Epidermal melanocyte (primary cell): ENCODE data around the gene RMND5A.

Source experiments
- DNase-seq: peaks from one replicate; pipeline ENCODE4 v3.0.0; 2011; ENCODE audit warnings: low spot score; ENCODE audit not compliant: insufficient read length

Gene RMND5A

DNA sequence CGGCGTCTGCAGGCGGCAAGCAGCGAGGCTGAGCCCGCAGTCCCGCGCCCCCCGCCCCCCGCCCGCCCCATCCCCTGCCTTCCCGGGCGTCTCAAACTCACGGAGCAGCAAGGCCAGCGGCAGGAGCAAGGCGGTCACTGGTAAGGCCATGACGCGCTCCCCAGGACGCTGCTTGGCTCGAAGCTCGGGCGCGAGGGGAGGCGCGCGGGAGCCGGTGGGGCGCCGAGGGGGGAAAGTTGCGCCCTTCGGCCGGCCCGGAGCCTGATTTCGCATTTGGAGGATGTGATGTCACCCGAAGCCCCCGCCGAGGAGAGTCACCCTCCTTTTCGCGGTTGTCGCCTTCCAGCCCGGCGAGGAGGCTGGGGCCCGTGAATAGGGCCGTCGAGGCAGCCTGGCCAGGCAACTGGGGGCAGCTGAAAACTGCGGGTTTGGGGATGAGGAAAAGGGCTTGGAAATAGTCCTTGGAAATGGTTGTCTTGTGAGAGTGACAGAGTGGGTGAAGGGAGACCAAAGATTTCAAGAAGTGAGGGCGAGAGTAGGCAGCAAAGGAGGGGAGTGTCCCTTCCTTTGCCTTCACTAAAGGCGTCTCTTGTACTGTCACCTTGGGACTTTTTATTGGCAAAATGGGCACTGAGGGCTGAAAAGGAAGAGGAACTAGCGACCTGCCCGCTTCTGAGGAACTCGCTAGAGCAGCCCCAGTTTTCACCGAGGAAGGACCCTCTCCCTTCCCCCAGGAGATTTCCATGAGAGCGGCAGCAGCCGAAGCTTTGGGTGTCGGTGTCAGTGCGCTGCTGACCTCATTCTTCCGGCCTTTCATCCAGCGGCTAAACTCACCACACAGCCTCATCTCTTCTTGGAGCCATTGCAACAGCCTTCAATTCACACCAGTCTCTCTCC lies 70.8 kb downstream of the RMND5A start, which contains the start of gene CD8A:
Gene CD8A (minus strand): TSS at position 238 of the 897 bp plus-strand sequence. CDS start 88 bp downstream, at position 150.
- no peak for DNase-seq

DNA sequence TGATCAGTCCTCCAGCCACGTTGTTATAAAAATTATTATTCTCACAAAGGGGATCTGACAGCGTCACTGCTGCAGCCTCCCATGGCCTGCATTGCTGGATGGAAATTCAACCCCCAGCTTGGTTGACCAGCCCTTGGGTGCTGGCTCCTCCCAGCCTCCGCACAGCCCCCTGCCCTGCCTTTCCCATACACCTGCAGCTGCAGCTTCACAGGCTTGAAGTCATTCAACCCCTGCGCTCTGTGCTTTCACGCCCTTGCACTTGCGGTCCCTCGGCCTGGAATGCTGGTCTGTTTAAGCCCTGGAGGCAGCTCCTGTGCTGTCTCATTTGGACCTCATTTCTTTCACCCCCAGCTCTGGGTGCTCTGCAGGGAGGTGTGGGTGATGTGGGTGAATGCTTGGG lies 71.5 kb downstream of the RMND5A start:
- DNase-seq: no peak

DNA sequence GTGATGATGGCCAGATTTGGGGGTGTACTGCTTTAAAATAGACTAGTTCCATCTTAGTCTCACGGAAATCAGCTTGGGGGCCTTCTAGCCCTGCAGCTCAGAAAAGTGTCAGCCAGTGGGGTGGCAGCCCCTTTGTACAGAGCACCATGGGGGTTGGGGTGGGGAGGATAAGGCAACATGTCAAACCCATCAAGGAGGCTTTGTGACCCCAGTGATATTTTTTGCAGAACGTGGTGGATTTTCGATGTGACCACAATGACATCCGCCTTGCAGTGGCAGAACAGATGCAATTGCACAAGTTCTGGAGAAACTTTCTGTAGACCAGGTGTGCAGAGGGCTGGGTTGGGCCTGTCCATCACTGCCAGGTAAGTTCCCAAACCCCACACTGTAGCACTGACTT lies 73.7 kb downstream of the RMND5A start:
- DNase-seq: no peak

DNA sequence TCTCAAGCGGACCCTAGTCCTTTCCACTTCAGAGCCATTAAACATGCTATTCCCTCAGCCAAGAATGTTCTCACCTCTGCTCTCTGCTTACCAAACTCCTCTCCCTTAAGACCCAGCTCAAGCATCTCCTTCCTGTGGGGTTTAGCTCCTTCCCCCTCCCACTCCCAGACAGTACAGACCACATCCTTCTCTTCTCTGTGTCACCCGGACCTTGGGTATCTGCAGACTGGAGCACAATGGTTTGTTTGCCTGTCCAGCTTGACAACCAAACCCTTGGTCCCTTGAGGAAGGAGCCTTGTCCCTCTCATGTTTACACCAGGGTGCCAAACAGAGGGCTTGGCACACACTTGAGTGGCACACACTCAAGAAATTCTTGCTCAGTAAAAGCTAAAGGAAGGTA lies 74.8 kb downstream of the RMND5A start:
- DNase-seq: no peak

DNA sequence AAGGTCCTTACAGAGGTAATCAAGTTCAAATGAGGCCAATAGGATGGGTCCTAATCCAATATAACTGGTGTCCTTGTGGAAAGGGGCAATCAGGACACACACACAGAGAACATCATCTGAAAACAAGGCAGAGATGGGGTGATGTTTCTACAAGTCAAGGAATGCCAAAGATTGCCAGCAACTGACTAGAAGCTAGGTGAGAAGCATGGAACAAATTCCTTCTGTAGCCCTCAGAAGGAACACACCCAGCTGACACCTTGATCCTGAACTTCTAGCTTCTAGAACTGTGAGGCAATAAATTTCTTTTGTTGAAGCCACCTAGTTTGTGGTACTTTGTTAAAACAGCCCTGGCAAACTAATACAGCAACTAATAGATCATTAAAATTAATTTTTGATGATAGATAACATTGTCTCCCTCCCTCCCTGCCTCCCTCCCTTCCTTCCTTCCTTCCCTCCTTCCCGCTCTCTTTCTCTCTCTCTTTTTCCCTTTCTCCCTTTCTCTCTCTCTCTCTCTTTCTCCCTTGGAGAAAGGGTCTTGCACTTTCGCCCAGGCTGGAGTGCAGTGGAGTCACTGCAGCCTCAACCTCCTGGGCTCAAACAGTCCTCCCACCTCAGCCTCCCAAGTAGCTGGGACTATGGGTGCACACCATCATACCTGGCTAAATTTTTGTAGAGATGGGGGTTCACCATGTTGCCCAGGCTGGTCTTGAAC lies 80.9 kb downstream of the RMND5A start:
- no peak for DNase-seq

DNA sequence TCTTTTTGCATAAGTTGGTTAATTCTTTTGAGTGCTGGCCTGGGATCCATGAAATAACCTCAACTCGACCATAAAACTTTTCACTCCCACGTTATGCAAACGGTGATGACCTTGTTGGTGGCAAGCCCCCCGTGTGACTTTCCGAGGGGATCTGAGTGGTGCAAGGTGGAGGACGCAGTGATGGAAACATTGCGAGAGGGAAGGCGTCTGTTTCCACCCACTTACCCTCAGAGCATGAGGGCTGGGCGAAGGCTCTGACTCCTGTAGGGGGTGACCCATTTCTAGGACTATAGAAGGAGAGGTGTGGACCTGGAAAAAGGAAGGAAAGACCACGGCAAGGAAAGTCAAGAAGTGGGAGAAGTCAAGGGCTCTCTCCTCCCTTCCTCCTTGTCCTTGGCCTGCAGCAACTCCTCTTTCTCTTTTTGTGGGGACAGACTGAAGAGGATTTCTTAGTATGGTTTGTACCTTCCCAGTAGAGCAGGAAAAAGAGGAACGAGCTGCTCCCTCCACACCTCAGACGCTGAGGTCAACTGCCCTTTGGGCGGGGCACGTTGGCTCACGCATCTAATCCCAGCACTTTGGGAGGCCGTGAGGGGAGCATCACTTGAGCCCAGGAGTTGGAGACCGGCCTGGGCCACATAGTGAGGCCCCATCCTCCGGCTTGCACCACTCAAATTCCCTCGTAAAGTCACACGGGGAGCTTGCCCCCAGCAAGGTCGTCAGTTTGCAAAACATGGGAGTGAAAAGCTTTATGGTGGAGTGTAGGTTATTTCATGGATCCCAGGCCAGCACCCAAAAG lies 86.2 kb downstream of the RMND5A start:
- DNase-seq: no peak

DNA sequence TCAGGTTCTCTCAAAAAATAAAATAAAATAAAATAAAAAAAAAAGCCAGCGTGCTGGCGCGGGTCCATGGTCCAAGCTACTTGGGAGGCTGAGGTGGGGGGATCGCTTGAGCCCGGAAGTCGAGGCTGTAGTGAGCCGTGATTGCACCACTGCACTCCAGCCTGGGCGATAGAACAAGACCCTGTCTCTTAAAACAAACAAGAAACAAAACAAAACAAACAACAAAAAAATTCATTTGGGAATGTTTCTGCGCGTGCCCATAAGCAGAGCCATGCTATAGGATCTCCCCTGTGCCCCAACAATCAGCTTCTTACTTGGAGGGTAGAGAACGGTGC lies 87.0 kb downstream of the RMND5A start:
- DNase-seq: no peak

DNA sequence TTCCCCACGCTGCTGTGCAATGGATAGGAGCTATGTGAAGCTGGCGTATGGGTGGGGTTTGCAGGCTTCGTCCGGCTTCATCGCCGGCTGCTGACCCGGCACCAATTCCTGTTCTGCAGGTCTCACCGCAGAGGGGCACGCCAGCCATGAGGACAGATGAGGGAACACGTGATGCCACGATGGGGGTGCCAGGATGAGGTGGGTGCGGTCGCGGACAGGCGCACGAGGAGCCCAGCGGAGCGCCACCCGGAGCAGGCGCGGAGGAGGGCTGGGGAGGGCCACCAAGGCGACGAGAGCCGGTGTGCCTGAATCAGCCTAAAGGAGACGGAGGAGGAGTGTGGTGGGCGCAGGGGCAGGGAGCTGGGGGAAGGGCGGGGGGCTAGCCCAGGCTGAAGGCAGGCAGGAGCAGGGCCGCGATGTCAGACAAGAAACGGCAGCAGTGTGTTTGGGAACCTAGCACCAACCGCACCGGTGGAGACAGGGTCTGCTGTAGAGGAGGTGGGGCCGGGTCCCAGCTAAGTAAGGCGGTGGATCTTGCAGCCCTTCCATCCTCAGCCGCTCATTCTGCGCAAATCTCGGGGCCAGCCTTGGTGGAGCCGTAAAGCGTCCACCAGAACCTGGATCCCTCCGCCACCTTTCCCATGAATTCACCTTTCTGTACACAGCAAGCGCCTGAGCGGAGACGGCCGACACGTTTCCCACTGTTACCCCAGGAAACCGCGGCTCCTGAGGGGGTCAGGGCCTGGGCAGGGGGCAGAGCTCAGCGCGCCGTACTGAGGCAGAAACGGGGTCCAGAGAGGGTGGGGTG lies 87.6 kb downstream of the RMND5A start:
- DNase-seq: peak; percentile 37

DNA sequence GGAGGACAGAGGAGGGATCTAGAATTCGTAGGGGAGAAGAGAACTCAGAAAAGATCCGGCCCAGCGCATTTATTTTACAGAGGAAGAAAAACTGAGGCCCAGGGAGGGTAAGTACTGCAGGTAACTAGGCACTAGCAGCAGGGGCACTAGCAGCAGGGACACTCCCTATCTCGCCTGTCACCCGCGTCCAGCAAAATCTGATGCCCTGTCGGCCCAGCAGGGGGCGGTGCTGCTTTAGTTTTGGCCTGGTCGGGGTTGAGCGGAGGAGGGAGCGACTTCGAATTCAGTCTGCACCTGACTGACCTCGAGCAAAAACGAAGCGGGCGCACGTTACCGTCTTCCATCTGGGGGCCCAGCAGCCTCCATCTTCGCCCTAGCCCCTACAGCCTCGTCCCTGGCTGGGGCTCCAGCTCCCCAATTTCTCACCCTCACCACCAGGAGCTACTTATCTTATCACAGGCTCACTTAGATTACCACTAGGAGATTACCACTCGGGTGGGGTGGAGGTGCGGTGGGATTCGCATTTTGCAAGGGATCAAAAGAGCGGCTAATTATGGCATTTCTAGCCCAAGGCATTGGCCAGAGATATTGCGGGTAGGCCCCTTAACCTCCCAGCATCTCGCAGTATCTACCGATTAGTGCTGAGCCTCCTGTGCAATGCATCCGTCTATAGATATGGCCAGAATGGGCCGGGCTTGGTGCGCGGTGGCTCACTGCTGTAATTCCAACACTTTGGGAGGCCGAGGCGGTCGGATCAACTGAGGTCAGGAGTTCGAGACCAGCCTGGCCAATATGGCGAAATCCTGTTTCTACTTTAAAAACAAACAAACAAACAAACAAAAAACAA lies 88.4 kb downstream of the RMND5A start:
- peak; percentile 93 for DNase-seq

DNA sequence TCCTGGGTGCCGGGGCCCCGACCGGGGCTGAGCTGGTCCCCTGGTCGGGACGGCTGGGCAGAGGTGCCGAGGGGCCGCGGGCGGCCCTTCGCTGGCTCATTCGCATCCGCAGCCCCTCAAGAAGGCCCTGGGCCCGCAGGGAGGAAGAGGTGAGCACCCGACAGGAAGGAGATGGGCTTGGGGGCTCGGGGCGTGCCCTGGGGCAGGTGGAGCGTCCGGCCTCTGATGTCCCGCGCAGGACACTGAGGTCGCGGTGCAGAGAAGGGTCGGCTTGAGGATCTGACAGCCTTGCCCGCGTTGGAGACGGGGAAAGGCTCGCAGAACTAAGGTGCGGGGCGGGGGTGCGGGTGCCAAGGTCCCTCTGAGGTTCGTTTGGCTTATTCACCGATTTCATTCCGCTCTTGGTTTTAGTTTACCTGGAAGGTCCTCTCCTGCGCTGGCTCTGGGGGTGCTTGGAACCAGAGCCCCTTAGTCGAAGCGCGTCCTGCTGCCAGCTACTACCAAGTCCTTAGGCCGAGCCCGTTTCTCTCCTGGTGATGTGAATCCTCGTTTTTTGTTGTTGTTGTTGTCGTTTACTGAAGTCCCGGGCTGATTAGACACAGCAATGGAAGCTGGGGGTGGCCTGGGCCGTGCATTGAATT lies 89.5 kb downstream of the RMND5A start:
- no peak for DNase-seq

DNA sequence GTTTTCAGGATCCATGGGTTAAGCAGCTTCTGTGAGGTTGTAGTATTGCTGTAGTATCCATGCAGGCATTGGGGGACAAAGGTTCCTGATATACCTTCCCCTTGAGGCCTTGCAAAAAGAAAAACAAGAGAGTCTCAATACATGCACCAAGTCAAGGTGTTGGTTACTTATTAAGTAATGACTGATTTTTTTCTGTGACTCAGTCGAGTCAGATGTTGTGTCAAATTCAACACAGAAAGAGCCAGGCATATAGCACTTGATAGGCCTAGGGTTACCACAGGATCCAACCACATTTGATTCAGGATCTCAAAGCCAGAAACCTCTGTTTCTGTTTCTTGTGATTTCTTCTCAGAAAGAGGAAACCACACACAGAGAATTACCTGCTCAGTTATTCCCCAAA lies 95.5 kb downstream of the RMND5A start:
- DNase-seq: no peak

DNA sequence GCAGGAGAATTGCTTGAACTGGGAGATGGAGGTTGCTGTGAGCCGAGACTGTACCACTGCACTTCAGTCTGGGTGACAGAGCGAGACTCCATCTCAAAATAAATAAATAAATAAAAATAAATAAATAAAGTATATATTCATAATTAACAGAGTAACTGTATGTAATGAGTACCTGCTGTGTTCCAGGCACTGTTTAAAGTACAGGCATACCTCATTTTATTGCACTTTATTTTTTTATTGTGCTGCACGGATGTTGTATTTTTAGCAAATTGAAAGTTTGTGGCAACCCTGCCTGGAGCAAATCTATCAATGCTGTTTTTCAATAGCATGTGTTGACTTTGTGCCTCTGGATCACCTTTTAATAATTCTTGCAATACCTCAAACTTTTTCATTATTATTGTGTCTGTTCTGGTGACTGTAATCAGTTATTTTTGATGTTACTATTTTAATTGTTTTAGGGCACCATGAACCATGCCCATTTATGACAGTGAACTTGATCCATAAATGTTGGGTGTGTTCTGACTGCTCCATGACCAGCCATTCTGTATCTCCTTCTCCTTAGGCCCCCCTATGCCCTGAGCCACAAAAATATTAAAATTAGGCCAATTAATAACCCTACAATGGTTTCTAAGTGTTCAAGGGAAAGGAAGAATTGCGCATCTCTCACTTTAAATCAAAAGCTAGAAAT lies 98.2 kb downstream of the RMND5A start:
- DNase-seq: no peak

DNA sequence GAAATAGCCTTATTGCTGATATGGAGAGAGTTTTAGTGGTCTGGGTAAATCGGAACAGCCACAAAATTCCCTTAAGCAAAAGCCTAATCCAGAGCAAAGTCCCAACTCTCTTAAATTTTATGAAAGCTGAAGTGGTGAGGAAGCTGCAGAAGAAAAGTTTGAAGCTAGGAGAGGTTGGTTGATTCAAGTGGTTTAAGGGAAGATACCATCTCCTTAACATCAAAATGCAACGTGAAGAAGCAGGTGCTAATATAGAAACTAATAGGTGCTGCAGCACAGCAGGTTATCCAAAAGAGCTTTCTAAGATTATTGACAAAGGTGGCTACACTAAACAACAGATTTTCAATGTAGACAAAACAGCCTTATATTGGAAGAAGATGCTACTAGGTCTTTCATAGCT lies 98.9 kb downstream of the RMND5A start:
- DNase-seq: no peak

DNA sequence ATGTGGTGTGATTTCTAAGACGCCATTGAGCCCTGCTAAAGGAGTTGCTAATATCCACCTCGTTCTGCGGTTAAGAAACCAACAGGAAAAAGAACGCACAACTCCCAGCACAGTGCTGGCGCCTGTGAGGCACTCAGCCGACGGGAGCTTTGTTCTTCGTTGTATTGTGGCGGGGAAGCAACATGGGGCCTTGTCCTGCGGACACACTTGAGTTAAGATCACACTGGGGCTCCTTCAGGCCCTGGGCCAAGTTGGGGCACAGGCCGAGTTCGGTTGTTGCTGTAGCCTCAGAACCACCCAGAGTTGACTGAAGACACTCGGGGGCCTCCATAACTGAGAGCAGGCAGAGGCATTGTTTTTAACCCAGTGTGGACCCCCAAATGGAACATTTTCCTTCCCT lies 101.2 kb downstream of the RMND5A start:
- no peak for DNase-seq

DNA sequence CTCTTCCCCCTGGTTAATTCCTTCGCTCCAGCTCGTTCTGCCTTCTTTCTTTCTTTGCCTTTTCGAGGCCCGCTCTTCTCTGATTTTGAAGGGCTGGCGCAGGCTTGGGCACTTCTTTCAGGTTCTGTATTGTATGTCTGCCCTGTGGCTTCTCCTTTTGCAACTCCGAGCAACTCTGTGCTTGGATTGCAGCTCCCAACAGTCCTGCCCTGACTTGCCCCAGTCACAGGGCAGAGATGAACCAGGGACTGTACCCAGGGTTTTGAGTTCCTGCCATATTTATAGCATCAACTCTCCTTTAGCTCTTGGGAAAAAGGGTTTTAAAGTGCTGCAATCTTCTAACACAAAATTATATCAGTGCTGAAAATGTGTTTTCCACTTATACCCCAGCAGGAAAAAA lies 101.8 kb downstream of the RMND5A start:
- DNase-seq: no peak

DNA sequence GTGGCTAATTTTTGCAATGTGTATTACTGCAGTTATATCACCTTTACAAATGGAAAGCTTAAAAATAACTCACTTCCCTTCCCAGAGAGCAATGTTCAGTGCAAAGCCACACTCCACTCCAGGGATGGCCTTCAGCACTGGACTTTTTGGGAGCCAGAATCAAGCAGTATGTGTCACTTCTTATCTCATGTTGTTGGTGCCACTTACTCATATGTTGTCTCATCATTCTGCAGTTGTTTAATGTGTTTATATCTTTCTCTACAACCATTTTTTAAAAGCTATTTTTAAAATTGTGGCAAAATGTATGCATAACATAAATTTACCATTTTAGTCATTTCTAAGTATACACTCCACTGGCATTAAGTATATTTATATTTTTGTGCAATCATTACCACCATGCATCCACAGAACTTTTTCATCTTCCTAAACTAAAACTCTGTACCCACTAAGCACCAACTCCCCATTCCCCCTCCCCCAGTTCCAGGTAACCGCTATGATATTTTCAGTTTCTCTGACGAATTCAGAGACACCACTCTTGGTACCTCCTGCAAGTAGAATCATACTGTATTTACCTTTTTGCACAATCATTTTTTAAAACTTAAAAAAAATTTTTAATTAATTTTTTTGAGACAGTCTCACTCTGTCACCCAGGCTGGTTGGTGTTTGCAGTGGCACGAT lies 102.7 kb downstream of the RMND5A start:
- DNase-seq: no peak

DNA sequence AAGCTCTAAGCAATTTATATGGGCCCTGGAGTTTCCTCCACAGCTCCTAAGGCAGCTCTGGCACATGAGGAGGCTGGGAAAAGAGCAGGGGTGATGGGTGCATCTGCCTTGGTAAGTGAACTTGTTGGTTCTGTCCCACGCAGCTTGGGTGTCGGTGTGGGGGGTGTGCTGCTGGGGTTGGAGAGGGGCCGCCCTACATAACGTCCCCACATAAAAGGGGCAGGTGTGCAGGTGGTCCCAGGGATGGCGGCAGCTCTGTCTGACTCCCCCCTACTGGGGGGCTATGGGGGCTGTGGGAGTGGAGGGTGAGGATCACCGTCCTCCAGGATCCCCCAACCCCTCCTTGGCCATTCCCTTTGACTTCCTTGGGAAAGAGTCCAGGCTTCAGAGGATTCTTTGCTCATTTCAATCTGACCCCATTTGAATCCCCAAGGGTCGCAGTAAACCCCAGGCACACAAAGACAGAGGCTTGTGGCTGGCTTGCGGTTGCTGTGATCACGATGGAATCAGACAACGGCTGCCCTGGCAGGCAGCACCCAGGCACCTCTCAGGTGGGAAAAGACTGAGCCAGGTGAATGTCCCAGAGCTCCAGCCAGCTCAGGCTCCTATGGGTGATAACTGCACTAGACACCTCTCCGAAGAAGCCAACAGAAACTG lies 105.1 kb downstream of the RMND5A start:
- no peak for DNase-seq
